GM12878 (cell line): Measurements from ENCODE around the gene RNASE7.

Experiments
- BACH1 ChIP-seq: fragments of 450-650 bp; IDR thresholded peaks from 2 replicates; pipeline ENCODE4 v1.6.1; 2017; ENCODE audit warnings: mild to moderate bottlenecking, borderline replicate concordance
- BHLHE40 ChIP-seq, 2 experiments: fragments of 450-650 bp in 1 of 2; IDR thresholded peaks; 2 replicates each; pipeline ENCODE4 v1.6.1; 2011 to 2017; ENCODE audit warnings: low read depth in 2 of 2, borderline replicate concordance in 1 of 2, improper control_type of control experiment in 1 of 2, low read length in 1 of 2, mild to moderate bottlenecking in 1 of 2
- CBFB ChIP-seq: IDR thresholded peaks from 2 replicates; pipeline ENCODE4 v1.6.1; 2016; ENCODE audit warnings: antibody characterized with exemption, low read depth
- CHD2 ChIP-seq: IDR thresholded peaks from 2 replicates; pipeline ENCODE4 v1.6.1; 2011; ENCODE audit warnings: low read depth, low read length, improper control_type of control experiment, borderline replicate concordance
- CREM ChIP-seq: IDR thresholded peaks from 2 replicates; pipeline ENCODE4 v1.6.1; 2014; ENCODE audit warnings: antibody characterized with exemption, low read depth
- EP300 ChIP-seq, 2 experiments: fragments of 150-350 bp in 1 of 2; IDR thresholded peaks; 2 replicates each; pipeline ENCODE4 v1.6.1; 2011 to 2012; ENCODE audit warnings: low read depth in 2 of 2, low read length in 2 of 2, borderline replicate concordance in 1 of 2, improper control_type of control experiment in 1 of 2, inconsistent platforms in 1 of 2; ENCODE audit not compliant: control insufficient read depth in 1 of 2
- NRF1 ChIP-seq: conservative IDR thresholded peaks from 2 replicates; pipeline ENCODE4 v1.6.1; 2011; ENCODE audit warnings: mild to moderate bottlenecking, low read depth, low read length, improper control_type of control experiment
- PAX5 ChIP-seq: IDR thresholded peaks from 2 replicates; pipeline ENCODE4 v1.6.1; 2011; ENCODE audit warnings: low read depth, low read length, borderline replicate concordance
- POLR2AphosphoS2 ChIP-seq: IDR thresholded peaks from 2 replicates; pipeline ENCODE4 v1.6.1; 2011; ENCODE audit warnings: low read depth, mild to moderate bottlenecking, low read length, improper control_type of control experiment, moderate library complexity
- SUPT20H ChIP-seq: IDR thresholded peaks from 2 replicates; pipeline ENCODE4 v1.6.1; 2011; ENCODE audit warnings: low read depth, mild to moderate bottlenecking, low read length, moderate library complexity, borderline replicate concordance; ENCODE audit not compliant: control insufficient read depth
- TARDBP ChIP-seq: IDR thresholded peaks from 2 replicates; pipeline ENCODE4 v1.6.1; 2016; ENCODE audit warnings: borderline replicate concordance
- TF ChIP-seq, protein P1 (sequence below): IDR thresholded peaks from 2 replicates; pipeline ENCODE4 v1.6.1; 2012; ENCODE audit warnings: improper control_type of control experiment, low read depth, low read length; ENCODE audit not compliant: insufficient replicate concordance
- TF ChIP-seq, protein P2 (sequence below), 3 experiments: IDR thresholded peaks in 2 of 3; conservative IDR thresholded peaks in 1 of 3; 2 replicates each; pipeline ENCODE4 v1.5.1; 2011; ENCODE audit warnings: low read depth in 3 of 3, low read length in 3 of 3, mild to moderate bottlenecking in 3 of 3, control low read depth in 2 of 3, moderate library complexity in 2 of 3, inconsistent platforms in 1 of 3, mixed read lengths in 1 of 3; ENCODE audit not compliant: control insufficient read depth in 2 of 3, insufficient read depth in 1 of 3; ENCODE audit errors: extremely low read depth in 1 of 3
- TF ChIP-seq, protein P3 (sequence below): IDR thresholded peaks from 2 replicates; pipeline ENCODE4 v1.6.1; 2011; ENCODE audit warnings: borderline replicate concordance, low read depth, mild to moderate bottlenecking, moderate library complexity, low read length; ENCODE audit not compliant: insufficient read depth, poor library complexity, severe bottlenecking

DNA sequence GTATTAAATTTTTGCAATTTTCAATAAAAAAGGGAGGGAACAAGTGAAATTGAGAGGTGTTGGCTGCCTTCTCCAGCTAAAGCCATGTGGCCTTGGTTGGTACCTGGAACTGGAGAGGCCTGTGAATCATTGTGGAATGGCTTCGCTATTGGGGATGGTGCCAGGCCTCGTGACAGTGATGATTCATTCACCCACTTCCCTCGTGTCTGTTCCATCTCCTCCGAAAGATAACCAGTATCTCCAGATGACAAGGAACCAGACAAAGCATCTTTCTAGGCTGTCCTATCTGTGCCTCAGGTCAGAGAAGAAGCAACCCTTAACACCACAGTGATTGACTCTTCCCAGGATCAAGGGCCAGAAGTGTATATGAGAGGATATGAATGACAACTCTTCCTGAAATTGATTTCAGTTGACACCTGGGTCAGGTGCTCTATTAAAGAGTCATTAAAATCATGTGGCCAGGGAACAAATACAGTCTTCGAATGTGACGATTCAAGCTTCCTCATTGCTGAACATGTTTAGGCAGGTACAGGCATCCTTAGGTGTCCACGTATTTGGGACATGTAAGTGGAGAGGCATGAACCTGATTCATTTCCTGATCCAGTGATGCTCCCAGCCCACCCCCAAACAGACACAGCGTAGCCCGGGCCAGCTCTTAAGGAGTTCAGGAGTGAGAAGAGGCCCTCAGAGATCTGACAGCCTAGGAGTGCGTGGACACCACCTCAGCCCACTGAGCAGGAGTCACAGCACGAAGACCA, at the start of gene RNASE7:
- TF ChIP-seq TARDBP: no peak
- TF ChIP-seq BHLHE40 (IDR thresholded peaks at IDR 0.05; ENCODE audit: borderline replicate concordance in 1 of 2, low read depth in 2 of 2, low read length in 1 of 2): no peak
- TF ChIP-seq POLR2AphosphoS2: no peak
- no peak for TF ChIP-seq SUPT20H
- TF ChIP-seq, protein P1, sequence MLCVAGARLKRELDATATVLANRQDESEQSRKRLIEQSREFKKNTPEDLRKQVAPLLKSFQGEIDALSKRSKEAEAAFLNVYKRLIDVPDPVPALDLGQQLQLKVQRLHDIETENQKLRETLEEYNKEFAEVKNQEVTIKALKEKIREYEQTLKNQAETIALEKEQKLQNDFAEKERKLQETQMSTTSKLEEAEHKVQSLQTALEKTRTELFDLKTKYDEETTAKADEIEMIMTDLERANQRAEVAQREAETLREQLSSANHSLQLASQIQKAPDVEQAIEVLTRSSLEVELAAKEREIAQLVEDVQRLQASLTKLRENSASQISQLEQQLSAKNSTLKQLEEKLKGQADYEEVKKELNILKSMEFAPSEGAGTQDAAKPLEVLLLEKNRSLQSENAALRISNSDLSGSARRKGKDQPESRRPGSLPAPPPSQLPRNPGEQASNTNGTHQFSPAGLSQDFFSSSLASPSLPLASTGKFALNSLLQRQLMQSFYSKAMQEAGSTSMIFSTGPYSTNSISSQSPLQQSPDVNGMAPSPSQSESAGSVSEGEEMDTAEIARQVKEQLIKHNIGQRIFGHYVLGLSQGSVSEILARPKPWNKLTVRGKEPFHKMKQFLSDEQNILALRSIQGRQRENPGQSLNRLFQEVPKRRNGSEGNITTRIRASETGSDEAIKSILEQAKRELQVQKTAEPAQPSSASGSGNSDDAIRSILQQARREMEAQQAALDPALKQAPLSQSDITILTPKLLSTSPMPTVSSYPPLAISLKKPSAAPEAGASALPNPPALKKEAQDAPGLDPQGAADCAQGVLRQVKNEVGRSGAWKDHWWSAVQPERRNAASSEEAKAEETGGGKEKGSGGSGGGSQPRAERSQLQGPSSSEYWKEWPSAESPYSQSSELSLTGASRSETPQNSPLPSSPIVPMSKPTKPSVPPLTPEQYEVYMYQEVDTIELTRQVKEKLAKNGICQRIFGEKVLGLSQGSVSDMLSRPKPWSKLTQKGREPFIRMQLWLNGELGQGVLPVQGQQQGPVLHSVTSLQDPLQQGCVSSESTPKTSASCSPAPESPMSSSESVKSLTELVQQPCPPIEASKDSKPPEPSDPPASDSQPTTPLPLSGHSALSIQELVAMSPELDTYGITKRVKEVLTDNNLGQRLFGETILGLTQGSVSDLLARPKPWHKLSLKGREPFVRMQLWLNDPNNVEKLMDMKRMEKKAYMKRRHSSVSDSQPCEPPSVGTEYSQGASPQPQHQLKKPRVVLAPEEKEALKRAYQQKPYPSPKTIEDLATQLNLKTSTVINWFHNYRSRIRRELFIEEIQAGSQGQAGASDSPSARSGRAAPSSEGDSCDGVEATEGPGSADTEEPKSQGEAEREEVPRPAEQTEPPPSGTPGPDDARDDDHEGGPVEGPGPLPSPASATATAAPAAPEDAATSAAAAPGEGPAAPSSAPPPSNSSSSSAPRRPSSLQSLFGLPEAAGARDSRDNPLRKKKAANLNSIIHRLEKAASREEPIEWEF: no peak
- no peak for TF ChIP-seq CBFB
- TF ChIP-seq PAX5: no peak
- TF ChIP-seq, protein P2, sequence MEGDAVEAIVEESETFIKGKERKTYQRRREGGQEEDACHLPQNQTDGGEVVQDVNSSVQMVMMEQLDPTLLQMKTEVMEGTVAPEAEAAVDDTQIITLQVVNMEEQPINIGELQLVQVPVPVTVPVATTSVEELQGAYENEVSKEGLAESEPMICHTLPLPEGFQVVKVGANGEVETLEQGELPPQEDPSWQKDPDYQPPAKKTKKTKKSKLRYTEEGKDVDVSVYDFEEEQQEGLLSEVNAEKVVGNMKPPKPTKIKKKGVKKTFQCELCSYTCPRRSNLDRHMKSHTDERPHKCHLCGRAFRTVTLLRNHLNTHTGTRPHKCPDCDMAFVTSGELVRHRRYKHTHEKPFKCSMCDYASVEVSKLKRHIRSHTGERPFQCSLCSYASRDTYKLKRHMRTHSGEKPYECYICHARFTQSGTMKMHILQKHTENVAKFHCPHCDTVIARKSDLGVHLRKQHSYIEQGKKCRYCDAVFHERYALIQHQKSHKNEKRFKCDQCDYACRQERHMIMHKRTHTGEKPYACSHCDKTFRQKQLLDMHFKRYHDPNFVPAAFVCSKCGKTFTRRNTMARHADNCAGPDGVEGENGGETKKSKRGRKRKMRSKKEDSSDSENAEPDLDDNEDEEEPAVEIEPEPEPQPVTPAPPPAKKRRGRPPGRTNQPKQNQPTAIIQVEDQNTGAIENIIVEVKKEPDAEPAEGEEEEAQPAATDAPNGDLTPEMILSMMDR (IDR thresholded peaks at IDR 0.05 in 2 of 3, conservative IDR thresholded peaks at IDR 0.05 in 1 of 3; ENCODE audit: control insufficient read depth in 2 of 3, extremely low read depth in 1 of 3, insufficient read depth in 1 of 3, low read depth in 3 of 3, low read length in 3 of 3): no peak
- TF ChIP-seq CREM: no peak
- TF ChIP-seq EP300 (IDR thresholded peaks at IDR 0.05; ENCODE audit: borderline replicate concordance in 1 of 2, control insufficient read depth in 1 of 2, low read depth in 2 of 2, low read length in 2 of 2): no peak
- TF ChIP-seq BACH1: no peak
- no peak for TF ChIP-seq NRF1
- TF ChIP-seq, protein P3, sequence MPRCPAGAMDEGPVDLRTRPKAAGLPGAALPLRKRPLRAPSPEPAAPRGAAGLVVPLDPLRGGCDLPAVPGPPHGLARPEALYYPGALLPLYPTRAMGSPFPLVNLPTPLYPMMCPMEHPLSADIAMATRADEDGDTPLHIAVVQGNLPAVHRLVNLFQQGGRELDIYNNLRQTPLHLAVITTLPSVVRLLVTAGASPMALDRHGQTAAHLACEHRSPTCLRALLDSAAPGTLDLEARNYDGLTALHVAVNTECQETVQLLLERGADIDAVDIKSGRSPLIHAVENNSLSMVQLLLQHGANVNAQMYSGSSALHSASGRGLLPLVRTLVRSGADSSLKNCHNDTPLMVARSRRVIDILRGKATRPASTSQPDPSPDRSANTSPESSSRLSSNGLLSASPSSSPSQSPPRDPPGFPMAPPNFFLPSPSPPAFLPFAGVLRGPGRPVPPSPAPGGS: no peak
- no peak for TF ChIP-seq CHD2
